Activated CD4-positive, alpha-beta T cell treated with anti-CD3 and anti-CD28 coated beads, Interleukin-2, amount 50 U/mL, for 48 hours (primary cell): Measurements from ENCODE around the gene RAB3GAP2.
"Not testable (repeated sequence)": the region's sequence is repeated elsewhere in the genome, so short reads cannot be mapped to it uniquely, and the experiment has no call there.

Source experiments
- DNase-seq, 2 experiments: peaks; one replicate each; pipeline ENCODE4 v3.0.0-alpha.2; 2020

RAB3GAP2 gene

DNA sequence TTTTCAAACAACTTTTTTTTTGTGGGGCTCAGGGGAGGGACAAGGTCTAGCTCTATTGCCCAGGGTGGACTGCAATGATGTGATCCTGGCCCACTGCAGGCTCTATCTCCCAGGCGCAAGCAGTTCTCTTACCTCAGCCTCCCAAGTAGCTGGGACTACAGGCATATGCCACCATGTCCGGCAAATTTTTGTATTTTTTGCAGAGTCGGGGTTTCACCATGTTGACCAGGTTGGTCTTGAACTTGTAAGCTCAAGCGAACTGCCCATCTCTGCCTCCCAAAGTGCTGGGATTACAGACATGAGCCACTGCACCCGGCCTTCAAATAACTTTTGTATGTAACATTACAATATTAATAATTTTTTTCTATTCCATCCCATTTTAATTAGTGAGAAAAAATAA lies 33.0 kb downstream of the RAB3GAP2 start:
- no peak for DNase-seq

DNA sequence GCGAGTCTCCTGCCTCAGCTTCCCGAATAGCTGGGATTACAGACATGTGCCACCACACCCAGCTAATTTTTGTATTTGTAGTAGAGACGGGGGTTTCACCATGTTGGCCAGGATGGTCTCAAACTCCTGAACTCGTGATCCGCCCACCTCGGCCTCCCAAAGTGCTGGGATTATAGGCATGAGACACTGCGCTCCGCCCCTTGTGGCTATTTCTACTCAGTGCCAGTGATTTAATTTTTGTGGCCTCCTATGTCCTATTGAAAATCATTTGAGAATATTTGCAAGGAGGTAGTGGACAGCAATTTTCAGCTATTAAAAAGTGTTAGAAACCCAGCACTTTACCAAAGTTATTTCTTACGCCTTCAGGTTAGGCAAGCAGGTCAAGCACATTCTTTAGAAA lies 36.0 kb downstream of the RAB3GAP2 start:
- not testable (repeated sequence) for DNase-seq

DNA sequence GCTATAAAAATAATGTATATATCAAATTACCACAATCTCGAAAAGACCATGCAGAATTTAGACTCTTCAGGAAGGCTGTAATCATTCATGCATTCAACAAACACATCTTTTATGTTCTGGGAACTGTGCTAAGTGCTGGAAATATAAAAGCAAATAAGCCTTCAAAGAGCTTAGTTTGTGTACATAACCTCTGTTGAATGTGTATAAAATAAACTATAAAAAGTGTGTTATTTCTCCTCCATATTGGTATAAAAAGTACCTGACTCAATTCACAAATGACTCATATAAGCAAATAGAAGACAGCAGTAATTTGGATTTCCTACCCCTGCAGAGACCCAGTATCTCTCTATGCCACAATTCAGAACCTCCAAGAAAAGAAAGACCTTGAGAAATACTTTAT lies 36.8 kb downstream of the RAB3GAP2 start:
- no peak for DNase-seq

DNA sequence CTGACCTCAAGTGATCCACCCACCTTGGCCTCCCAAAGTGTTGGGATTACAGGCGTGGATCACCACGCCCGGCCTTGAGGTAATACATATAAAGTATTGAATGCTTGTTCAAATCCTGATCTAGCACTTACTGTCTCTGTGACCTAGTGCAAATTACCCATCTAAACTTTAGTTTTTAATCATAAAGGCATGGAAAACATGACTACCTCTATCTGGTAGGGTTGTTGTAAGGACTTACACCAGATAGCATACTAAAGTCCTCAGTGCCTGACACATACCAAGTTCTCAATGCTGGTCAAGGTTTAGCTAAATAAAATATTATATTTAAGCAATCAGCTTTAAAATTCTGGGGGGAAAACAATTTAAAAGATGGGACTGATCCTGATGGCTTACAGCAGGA lies 38.3 kb downstream of the RAB3GAP2 start:
- DNase-seq: no peak

DNA sequence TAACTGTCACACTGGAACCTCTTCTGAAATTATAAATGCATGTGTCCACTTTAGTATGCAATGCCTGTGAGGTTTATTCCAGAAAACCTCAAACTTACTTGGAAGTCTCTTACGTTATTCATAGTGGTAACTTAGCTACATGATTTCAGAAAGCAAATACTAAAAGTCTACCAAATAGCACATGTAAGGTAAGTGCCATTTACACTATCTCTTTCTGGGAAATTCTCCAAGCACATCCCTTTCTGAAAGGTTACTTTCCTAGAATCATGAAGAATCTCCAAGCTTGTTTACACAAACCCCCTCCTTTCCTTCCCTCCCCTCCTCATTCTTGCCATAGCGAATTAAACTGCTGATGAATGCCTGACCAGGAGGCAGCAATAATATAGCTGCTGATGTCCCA lies 42.5 kb downstream of the RAB3GAP2 start:
- no peak for DNase-seq

DNA sequence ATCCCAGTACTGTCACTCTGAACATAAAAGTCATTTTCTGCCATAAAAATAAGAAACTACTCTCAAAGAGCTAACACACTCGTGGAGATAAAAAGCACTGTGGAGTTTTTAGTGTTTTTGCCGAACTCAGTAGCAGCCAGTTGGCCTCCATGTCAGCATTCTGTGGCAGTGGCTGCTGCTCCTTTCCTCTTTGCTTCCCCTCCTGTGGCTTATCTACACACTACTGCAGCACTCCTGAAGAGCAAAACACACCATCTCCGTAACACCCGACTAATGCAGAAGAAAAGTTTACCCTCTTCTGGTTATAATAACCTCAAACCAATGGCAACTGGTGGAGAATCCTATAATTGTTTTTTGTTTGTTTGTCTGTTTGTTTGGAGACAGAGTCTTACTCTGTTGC lies 44.9 kb downstream of the RAB3GAP2 start:
- DNase-seq: no peak

DNA sequence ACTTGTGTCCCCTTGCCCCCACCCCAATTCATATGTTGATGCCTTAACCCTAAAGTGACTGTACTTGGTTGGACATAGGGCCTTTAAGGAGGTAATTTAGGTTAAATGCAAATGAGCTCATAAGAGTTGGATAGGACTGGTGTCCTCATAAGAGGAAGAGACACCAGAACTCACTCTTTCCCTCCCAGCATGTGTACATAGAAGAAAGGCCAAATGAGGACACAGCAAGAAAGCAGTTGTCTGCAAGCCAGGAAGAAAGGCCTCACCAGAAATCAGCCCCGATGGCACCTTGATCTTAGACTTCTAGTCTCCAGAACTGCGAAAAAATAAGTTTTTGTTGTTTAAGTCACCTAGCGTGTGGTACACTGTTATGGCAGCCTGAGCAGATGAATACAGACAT lies 45.5 kb downstream of the RAB3GAP2 start:
- no peak for DNase-seq

DNA sequence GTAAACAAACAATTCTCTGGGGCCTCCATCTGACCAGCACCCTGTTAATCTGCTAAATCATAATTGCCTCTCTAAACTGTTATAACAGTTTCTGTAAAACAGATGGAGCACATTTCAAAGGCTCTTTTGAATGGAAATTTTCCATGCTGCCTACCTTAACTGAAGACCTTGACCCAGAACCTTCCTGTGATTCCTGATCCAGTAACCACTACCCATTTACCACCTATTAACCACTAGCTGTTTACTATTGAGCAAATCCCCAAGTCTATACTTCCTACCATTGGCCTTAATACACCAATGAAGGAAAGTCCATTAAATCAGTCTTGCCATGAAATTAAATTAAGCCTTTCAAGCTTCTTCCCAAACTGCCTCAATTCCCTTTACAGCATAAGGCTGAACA lies 46.3 kb downstream of the RAB3GAP2 start:
- no peak for DNase-seq

DNA sequence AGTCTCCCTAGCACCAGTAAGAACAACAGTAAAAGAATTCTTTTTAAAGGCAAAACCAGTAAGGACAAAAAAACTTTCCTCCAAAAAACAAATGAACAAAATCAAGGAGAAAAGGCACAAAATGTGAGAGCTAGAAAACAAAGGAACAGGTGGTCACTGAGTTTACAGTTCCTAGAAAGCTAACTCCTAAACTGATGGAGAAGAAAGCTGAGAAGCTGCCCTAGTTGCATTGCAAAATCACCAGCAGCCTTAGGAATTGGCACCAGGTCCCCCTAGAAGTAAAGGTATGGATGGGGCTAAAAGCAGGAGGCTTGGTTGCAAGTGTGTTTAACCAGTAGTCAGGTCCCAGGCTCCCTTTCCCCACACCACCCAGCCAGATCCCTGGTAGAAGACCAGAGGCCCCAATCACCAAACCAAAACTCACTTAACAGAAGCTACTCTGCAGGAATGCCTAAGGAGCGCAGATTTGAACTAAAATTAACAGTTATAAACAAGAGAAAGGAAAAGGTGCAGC lies 47.6 kb downstream of the RAB3GAP2 start:
- no peak for DNase-seq

DNA sequence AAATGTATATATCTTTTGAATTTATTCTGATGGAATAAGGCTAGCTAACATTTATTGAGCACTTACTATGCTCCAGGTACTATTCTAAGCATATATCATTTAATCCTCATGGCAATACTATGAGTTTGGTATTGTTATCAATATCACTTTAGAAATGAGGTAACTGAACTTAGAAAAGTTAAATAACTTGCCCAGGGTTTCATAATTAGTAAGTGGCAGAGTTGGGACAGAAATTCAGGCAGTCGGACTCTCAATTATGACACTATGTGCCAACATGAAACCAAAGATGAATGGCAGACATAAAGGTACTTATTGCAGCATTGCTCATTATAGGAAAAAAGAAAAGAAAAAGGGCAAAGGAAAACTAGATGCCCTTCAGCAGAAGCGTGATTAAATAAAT lies 48.2 kb downstream of the RAB3GAP2 start:
- no peak for DNase-seq

DNA sequence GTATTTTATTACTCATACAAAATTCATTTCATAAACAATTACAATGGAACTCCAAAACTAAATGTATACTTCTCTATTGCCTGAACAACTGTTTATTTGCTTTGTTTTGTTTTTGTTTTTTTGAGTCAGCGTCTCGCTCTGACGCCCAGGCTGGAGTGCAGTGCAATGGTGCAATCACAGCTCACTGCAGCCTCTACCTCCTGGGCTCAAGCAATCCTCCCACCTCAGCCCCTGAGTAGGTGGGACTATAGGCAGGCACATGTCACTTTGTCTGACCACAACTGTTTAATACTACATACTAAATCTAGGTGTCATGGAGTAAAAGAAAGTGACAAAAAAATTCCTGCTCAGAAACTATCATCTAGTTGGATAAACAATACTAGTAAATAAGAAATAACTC lies 49.3 kb downstream of the RAB3GAP2 start:
- no peak for DNase-seq

DNA sequence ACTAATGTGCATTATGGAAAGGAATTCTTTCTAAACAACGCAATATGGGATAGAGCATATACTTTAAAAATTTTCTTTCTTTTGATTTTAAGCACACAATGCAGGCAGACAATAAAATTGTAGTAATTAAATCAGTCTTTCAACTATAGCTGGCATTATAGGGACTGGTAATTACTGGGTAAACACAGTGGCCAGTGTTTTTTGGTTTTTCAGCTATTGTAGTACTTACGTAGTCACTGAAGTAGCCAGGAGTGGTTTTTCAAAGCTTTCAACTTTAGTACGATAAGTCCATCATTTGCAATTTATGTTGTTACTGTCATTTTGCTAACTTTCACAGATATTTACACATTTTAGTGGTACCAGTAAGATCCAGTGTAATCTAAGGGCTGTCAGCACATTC lies 50.6 kb downstream of the RAB3GAP2 start:
- no peak for DNase-seq

DNA sequence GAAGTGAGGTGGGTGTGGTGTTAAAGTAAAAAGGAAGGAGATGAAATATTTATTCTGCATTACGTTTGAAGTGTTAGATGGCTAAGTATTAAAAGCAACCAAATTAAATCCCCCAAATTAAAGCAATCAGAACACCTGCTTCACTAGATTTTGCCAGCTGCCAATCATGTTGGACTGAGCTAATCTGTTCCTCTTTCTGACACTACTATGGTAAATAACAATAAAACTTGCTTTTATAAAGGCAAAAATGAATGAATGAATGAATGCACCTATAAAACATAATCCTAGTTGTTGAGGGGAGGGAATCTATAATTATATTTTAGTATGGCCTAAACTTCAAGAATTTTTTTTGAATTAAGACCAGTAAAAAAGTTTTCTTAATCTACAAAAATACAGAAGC lies 51.0 kb downstream of the RAB3GAP2 start:
- DNase-seq: no peak

DNA sequence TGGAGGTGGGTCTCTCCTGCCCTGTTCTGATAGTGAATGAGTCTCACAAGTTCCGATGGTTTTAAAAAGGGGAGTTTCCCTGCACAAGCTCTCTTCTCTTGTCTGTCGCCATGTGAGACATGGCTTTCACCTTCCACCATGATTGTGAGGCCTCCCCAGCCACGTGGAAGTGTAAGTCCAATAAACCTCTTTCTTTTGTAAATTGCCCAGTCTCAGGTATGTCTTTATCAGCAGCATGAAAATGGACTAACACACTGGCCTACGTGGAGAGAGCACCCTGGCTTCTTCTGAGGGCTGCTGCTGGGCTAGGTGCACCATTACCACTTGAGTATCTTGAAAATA lies 51.6 kb downstream of the RAB3GAP2 start:
- not testable (repeated sequence) for DNase-seq

DNA sequence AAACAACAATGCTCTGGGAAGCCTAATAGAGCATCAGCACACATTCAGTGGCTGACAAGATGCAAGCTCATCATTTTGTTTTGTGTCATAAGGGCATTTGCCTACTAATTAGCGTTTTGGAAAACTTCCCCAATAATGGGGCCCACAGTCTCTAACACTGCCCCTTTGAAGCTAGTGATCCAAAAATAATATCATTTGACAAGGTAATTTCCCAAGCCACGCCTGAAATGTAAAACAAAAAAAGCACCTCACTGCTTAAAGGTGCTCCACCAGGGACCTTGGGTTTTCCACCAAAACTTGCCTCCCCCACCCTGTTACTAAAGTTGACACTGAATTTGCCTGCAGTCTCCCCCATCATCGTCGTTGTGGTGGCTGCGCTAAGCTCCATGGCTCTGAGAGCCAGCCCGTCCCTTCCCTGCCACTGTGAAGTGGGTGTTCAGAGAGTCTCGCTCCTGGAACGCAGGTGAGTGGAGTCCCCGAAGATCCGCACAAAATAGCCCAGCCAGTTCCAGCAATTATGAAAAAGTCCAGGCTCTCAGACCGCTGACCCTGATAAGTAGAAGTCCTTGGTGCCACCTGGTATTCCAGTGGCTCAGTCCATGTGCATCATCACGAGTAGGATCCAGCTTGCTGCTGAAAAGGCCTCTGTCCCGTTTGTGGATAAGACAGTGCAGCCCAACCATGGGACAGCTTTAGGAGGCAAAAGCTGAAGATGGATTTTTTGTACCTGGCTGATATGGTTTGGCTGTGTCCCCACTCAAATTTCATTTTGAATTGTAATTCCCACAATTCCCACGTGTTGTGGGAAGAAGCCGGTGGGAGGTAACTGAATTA lies 52.2 kb downstream of the RAB3GAP2 start:
- DNase-seq: no peak

DNA sequence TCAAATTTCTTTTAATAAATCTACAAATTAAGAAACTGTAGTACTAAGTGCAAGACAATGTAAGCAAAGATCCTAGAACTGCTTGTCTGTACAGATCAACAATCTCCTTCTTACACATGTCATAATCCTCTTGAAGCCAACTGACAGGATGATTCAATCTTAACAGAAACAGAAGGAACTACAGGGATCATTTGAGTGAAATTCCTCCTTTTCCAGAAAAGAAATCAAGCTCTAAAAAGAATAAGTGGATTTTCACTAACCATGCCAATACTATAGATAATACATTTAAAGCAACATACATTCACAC lies 53.2 kb downstream of the RAB3GAP2 start:
- DNase-seq: no peak

DNA sequence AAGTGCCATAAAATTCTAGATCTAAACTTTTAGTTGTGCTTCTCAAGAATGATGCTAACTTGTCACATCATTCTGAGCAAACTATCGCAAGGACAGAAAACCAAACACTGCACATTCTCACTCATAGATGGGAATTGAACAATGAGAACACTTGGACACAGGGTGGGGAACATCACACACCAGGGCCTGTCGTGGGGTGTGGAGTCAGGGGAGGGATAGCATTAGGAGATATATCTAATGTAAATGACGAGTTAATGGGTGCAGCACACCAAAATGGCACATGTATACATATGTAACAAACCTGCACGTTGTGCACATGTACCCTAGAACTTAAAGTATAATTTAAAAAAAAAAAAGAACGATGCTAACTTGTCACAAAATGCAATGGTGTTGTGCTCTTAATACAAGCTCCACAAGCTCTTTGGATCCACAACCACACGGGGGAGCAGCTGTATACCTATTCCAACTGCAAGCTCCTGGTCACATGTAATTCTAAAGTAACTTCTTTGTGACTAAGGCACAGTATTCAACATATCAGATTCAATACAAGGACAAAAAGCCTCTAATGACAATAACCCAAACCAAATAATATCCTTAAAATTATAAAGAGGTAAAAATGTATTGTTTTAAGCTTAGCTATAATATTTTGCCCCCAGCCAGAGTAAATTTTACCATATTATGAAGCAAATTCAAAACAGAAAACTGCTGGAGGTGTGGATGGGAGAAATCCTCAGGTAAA lies 53.7 kb downstream of the RAB3GAP2 start:
- peak; percentile 50 to 52 for DNase-seq

DNA sequence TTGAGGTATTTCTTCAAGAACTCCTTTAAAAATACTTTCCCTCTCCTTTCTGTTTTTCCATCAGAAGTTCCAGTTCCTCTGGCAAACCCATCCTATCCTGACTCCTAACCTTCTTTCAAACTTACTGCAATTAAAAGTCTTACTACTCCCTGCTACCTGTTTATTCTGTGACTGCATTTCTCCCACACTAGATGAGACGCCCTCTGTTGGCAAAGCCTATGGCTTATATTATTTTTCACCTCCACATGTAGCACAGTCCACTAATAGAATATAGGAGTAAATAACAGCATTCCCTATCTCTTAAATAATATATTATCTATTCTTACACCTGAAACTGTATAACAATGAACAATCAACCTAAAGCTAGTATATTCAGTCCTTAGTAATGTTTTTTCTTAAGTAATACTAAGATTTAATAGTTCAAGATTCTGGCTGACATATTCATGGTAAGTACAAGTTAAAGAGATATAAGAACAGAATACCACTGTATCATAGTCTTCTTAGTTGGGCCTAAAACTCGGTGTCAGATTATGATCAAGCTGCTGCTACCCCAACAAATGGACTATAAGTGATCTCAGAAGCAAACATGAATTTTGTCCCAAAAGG lies 54.8 kb downstream of the RAB3GAP2 start:
- no peak for DNase-seq

DNA sequence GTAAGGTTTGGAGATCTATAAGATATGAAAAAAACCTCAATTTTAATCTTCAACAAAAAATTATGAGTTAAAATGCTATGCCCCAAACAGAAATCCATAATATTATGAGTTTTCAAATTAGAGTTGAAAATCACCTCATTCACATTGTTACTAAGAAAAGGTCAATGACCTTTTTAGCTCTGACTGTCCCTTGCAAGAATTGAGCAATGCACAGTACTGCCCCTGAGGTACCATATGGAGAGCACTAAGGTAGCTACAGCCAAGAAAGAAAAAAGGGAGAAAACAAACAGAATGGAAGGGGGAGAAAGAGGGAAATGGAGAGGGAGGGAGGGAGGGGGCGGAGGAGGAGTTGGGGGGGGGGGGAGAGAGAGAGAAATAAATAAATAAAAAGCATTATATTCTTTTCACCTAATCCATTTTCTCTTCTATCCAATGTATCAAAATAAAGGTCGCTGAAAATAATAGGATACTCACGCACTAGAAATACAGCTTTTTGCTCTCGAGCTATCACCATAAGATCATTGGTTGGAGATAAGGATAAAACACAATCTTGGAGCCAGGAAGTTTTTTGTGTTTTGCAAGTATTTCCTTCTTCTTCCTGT lies 58.8 kb downstream of the RAB3GAP2 start:
- DNase-seq: no peak

DNA sequence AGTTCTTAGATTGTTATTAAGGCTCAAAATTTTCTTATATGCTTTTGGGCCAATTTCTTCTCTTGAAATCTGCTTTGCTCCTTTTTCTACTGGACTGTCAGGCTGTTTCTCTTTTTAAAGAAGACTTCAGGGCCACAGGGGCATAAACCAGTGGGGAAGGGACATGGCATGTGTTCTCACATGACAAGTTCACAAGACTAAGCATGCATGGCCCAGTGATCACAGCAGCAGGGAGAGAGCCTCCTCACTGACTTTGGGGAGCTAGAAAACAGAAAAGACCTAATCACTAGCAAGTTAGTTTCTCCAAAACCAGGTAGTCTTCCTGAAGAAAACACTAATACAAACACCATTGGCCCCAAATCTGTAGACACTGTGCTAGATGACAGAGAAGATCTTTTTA lies 64.8 kb downstream of the RAB3GAP2 start:
- DNase-seq: no peak

DNA sequence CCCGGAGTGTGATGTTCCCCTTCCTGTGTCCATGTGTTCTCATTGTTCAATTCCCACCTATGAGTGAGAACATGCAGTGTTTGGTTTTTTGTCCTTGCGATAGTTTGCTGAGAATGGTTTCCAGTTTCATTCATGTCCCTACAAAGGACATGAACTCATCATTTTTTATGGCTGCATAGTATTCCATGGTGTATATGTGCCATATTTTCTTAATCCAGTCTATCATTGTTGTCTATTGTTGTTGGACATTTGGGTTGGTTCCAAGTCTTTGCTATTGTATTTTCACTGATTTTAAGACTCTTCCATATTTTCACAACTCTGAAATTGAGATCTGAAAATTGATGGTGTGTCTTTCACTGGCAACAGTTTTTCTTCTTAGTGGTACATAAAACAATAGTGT lies 67.5 kb downstream of the RAB3GAP2 start:
- not testable (repeated sequence) for DNase-seq

DNA sequence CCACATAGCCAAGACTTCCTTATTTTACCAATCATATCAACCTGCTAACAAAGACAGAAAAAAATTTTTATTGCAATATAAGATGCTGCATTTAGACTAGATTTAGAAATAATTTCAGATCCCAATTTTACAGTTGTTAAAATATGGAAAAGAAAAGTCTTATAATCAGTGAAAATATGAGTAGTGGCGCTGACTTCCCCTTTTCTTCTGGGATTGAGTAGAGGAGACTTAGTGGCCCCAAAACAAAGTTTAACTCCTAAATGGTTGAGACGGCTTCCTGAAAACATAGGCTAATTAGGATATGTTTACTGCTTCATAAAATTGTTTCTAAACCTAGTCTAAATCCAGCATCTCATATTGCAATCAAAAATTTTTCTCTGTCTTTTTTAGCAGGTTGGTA lies 68.4 kb downstream of the RAB3GAP2 start:
- DNase-seq: no peak

DNA sequence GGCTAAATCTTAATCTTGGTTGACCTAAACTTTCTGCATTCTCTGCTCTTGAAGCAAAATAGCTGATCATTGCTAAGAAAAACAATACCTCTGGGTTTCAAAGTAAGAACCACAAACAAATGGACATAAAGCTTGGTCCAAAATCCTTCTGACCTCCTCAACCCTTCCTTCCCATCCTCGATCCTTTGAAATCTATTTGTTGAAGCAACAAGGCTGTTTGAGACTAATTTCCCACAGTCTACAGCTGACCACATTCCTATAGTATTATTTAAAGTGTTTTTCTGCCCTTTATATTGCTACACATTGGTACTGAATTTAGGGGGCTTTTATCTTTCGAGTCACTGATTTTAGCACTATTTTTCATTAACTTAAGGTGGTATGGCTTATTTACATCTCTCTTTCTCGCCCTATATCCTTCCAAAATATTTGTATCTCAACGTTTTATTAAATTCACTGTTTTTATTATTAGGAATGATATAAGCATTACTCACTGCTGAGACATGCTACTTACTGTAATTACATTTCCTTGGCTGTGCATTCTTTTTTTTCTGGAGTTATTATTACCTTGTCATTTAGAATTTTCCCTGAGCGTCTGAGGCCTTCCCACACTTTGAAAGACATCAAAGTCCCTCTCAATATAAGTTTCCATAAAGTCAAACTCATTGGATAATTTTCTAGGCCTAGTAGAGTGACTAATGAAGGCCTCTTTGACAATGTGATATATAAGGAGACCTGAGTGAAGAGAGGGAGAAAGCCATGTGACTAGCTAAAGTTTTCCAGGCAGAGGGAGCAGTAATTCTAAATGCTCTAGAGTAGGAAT lies 73.9 kb downstream of the RAB3GAP2 start:
- DNase-seq: no peak
